GM18519 (cell line): ENCODE results near the gene KCTD17.

Experiments used
- ATAC-seq: cut with Tn5 transposase; IDR thresholded peaks from one replicate; pipeline ENCODE4 v1.9.1; 2021; ENCODE audit warnings: mild to moderate bottlenecking, moderate library complexity; ENCODE audit not compliant: unreplicated experiment, low FRiP score

KCTD17 gene

GRCh38 chr22:37075046-37075445 lies 23.5 kb downstream of the KCTD17 start:
- no peak for ATAC-seq

GRCh38 chr22:37075822-37076433 lies 24.4 kb downstream of the KCTD17 start:
- ATAC-seq = no peak

GRCh38 chr22:37077802-37078448 lies 26.4 kb downstream of the KCTD17 start:
- no peak for ATAC-seq

GRCh38 chr22:37079158-37079557 lies 27.6 kb downstream of the KCTD17 start:
- ATAC-seq = no peak

DNA sequence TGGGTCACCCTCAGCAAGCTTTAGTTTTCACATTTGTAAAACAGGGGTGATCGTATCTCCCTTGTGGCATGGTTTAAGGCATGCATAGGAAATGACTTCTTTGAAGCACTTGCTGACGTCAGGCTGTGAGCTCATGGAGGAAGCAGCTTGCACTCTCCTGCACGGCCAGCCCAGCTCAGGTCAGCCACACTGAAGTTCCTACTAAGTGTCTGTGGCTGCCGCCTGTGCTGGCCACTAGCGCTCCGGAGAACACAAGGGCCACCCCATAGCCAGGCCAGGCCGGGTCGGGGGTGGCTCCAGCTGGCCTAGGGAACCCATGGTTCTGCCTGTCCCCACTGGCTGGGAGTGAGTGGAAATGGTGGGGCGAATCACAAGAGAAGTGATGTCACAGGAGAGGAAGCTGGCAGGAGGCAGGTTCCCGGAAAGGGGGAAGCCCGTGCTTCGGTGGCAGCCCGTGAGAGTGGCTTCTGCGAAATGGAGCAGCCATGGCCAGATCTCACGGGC lies 28.2 kb downstream of the KCTD17 start:
- ATAC-seq = no peak

- ATAC-seq = no peak
Measured at GRCh38 chr22:37080438-37080837, 28.9 kb downstream of the KCTD17 start.

GRCh38 chr22:37080838-37081237 lies 29.3 kb downstream of the KCTD17 start:
- ATAC-seq = no peak

GRCh38 chr22:37082251-37082873 lies 30.8 kb downstream of the KCTD17 start:
- ATAC-seq = no peak

- no peak for ATAC-seq
Measured at GRCh38 chr22:37083914-37084313, 32.4 kb downstream of the KCTD17 start.

DNA sequence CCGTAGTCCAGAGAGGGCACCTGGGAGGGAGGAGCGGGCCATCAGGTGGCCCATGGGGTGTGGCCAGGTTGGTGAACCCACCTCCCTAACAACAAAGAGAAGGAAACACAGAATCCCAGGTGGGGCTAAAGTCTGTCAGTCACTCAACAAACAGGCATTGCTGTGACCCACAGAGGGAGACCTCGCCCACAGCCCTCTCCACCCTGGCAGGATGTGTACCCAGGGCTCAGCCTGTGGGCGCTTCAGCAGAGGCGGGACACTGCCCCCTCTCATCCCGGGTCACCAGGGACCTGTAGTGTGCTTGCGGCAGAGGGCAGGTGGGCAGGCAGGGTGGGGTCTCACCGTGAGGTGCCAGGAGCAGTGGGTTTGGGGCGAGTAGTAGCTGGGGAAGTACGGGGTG lies 32.8 kb downstream of the KCTD17 start:
- ATAC-seq = no peak

- ATAC-seq = no peak
Measured at GRCh38 chr22:37086184-37086583, 34.6 kb downstream of the KCTD17 start.

DNA sequence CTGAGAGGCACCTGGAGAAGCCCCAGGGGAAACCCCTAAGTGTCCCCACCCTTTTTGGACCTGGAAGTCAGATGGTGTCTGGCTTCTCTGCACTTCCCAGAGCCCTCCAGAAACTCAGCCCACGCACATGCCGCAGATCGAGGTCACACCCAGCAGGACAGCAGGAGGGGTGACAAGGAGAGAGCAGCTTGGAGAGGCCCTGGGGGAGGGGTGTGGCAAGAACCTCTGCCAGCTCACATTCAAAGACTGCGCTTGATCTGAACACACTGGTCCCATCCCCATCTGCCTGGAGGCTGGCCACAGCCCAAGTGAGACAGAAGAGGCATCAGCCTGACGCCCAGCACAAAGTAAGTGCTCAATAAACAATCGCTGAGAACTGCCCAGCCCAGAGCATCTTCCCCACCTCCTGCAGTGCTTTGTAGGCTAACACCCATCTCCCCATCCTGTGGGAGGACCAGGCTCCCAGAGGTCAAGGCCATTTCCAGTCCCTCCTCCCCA lies 36.6 kb downstream of the KCTD17 start:
- no peak for ATAC-seq

- no peak for ATAC-seq
Measured at GRCh38 chr22:37088750-37089408, 37.3 kb downstream of the KCTD17 start.

GRCh38 chr22:37089434-37089833 lies 37.9 kb downstream of the KCTD17 start:
- ATAC-seq = no peak

DNA sequence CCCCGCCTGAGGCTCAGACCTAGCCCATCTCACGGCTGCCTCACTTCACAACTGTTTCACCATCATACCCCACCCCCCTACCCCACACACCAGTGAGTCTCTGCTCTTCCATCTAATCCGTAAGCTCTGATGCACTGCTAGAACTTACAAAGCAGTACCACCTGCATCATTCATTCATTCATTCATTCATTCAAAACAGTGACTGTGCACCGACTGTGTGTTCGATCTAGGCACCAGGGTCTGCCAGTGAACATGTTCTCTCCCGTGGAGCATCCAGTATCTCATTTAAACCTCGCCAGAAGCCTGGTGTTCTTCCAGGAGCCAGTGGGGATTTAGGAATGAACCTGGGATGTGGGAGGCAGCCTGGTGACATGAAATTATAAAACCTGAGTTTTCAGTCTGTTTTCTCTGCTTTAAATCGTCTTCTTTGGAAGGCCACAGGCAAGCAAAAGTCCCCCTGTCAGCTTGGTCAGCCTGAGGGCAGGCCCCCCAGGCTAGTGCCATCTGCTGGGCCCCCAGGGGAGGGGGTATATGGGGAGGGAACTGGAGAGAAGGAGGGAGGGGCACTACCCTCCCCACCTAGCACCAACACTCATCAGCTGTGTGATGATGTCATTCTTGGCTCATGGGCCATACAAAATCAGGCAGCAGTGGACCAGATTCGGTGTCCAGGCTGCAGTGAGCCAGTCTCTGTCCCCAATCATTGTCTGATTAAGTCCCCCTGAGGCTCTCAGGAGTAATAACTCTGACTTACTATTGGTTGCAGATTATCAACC lies 39.6 kb downstream of the KCTD17 start:
- no peak for ATAC-seq

GRCh38 chr22:37091994-37092393 lies 40.5 kb downstream of the KCTD17 start:
- ATAC-seq = no peak

- no peak for ATAC-seq
Measured at GRCh38 chr22:37092997-37093396, 41.5 kb downstream of the KCTD17 start.

DNA sequence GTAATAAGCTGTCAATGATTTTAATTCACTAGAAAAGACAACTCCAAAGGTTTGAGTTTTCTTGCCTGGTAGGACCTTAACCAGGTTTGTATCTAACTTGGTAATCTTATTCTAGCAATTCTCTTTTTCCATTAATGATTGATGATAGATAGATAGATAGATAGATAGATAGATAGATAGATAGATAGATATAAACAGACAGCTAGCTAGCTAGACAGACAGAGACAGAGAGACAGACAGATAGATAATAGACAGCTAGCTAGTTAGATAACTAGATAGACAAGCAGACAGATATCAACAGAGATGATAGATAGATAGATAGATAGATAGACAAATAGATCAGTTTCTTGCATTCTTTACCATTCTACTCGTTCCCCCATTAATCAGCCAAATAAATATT lies 42.7 kb downstream of the KCTD17 start:
- no peak for ATAC-seq

DNA sequence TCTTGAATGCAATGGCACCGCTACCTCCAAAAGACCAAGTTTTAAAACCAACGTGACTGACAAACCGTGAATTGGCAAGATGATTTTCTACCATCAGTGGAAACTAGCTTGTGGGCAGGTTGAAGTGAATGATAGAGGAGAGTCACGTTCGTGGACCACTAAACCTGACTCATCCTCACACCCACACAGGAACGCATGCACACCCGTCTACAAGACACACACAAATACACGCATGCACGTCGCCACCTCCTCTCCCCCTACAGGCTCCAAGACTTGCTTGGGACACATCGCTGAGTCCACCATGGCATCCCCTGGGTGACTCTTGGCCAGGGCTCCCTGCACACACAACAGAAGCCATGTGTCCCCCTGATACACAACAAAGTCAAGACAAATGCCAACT lies 43.6 kb downstream of the KCTD17 start:
- ATAC-seq = no peak

DNA sequence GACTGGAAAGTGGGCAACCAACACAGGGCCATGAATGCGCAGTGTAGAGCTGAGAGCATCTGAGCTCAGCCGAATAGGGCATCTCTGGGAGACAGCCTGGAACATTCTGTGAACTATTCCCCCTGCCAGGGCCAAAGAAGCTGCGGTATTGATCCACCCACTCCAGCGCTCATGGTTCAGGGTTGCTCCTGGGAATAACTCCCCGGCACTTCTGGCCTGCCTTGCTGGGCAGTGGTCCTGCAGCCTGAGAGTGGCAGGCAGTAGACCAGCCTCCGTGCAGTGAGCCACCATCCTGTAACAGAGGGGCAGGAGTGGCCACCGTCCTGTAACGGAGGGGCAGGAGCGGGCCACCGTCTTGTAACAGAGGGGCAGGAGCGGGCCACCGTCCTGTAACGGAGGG lies 45.8 kb downstream of the KCTD17 start:
- no peak for ATAC-seq
